DMS 273 (cell line): Measurements from ENCODE around the gene MOB3B.

Source experiments
- DNase-seq: peaks from one replicate; lab custom pipeline; 2025; ENCODE audit not compliant: unreplicated experiment; lab: John Stamatoyannopoulos, UW

MOB3B gene

DNA sequence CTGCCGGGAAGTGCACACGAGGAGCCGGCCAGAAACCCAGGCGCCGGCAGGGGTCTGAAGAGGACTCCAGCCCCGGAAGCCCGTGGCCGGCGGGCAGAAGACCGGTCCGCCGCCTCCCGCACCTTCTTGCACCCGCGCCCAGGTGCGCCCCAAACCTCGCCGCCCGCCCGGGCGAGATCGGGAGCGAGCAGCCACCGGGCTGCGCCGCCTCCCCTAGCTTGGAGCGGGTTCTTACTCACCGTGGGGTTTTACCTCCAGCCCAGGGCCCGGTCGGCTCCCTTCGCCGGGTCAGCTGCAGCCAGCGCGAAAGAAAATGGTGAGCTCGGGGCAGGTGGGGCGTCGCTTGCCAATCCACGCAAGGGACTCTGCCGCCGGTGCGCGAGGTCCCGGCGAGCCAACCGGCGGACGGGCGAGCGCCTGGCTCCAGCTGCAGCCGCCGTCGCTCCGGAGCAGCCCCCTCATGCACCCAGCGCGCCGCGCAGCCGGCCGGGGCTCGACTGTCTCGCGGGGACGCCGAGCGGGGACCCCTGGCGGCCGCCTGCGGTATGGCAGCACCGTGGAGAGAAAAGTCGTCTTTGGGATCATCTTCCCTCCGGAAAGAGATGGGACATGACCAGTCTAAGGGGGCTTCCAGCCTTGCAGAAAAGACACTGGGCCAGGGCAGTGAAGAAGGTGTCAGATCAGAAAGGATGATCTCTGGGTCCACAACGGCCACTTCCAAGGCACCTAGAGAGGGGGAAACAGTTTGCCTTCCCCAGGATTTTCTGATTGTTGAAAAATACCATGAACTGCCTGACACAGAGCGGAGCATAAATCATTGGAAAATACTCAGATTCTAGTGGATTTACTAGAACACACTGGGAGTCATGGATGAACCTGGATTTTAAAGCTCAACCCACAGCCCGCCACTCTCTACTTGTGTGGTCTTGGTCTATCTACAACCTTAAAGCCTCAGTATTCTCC, at the start of gene MOB3B:
MOB3B (minus strand) TSS at position 499 of the 963 bp plus-strand sequence. CDS start 74,264 bp downstream, outside the sequence.
- peak; percentile 92 for DNase-seq

DNA sequence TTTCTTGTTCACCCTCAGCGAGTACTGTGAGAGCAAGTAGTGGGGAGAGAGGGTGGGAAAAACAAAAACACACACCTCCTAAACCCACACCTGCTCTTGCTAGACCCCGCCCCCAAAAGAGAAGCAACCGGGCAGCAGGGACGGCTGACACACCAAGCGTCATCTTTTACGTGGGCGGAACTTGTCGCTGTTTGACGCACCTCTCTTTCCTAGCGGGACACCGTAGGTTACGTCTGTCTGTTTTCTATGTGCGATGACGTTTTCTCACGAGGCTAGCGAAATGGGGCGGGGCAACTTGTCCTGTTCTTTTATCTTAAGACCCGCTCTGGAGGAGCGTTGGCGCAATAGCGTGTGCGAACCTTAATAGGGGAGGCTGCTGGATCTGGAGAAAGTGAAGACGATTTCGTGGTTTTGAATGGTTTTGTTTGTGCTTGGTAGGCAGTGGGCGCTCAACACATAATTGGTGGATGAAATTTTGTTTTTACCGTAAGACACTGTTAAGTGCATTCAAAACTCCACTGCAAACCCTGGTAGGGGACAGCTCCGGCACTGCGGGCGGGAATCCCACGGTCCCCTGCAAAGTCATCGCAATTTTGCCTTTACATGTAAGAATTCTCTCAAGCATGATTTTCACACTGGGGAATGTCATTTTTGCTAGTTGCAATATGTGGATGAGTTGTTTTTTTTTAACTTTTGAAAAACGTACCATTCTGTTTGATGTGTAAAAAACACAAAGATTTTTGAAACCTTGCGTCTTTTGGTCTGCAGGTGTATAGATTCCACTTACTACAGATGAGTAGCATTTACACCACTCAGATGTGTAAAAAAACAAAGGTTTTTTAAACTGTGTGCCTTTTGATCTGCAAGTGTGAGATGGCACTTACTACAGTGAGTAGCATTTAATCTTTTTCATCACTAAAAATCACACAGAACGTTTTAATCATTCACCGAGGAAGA, 44.3 kb upstream of the MOB3B start:
- peak; percentile 98 for DNase-seq

DNA sequence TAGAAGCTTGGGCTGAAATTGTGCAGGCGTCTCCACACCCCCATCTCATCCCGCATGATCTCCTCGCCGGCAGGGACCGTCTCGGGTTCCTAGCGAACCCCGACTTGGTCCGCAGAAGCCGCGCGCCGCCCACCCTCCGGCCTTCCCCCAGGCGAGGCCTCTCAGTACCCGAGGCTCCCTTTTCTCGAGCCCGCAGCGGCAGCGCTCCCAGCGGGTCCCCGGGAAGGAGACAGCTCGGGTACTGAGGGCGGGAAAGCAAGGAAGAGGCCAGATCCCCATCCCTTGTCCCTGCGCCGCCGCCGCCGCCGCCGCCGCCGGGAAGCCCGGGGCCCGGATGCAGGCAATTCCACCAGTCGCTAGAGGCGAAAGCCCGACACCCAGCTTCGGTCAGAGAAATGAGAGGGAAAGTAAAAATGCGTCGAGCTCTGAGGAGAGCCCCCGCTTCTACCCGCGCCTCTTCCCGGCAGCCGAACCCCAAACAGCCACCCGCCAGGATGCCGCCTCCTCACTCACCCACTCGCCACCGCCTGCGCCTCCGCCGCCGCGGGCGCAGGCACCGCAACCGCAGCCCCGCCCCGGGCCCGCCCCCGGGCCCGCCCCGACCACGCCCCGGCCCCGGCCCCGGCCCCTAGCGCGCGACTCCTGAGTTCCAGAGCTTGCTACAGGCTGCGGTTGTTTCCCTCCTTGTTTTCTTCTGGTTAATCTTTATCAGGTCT, 43.5 kb upstream of the MOB3B start, which contains the start of gene C9orf72:
C9orf72 (minus strand) TSS at position 564 of the 716 bp plus-strand sequence. CDS start 6,361 bp downstream, outside the sequence.
- peak; percentile 89 for DNase-seq

DNA sequence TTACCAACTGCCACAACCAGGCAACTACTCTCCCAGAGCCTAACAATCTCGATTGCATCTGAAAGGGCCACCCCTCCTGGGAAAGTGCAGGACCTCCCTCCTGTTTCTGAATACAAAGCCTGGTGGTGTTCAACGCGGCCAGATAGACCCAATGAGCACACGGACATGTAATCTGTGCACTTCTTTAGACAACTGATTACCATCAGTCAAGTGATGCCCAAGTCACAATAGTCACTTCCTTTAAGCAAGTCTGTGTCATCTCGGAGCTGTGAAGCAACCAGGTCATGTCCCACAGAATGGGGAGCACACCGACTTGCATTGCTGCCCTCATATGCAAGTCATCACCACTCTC, 42.9 kb upstream of the MOB3B start:
- DNase-seq, result peak; percentile 51

DNA sequence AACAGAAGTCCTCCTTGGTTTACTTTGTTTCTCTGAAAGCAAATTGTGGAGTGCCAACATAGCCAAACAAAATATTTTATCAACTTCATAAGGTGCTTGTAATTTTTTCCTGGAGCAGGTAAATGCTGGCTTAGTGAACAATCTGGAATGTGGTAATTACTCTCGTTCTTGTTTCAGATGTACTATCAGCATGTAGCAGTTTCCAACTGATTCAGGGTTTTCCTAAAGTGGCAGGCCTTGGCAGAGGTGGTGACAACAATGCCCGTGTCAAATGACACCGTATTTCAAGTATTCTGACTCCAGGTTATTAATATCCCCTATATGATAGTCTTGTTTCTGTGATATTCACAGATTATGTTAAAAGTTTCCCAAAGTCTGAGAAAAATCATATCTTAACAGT, 42.4 kb upstream of the MOB3B start:
- DNase-seq, result no peak

DNA sequence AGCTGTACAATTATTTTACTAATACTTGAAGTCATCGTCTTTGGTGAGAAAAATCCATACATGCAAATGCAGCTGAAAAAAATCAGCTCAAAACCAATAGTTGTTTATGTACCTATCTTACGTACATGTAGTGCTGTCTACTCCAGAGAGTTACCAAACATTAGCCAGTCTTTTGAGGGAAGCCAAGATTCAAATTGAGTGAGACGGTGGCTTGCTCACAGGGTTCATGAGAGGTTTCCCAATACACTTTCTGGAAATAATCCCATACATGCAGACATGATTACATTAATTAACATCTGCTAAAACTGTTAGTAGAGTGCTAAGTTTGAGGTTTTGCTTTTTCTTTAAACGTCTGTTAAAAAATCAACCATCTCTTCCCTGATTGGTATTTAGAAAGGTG, 41.4 kb upstream of the MOB3B start:
- no peak for DNase-seq

DNA sequence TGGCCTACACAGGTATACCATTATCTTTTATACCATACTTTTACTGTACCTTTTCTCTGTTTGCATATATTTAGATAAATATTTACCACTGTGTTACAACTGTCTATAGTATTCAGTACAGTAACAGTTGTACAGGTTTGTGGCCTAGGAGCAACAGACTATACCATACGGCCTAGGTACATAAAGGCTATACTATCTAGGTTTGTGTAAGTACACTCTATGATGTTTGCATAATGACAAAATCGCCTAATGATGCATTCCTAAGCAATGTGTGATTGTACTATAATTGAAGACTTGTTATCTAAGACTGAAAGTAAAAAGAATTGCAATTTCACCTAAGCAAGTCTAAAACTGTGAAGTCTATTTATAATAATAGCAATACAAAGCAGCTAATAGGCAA, 39.8 kb upstream of the MOB3B start:
- DNase-seq, result no peak

DNA sequence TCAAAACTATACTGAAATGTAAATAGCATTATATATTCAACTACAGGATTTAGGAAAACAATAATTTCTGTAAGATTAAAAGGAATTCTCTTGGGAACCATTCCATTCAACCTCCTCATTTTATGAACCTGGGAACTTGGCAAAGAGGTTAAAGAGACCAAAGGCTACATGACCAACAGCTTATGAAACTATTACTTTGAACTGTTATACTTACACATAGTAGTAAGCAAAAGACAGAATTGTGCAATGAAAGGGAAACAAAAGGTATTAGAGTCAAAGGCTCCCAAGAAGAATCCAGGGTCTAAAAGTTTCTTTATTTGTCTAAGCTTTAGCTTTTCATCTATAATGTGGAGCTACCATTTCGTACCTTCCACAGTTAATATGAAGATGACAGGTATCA, 36.5 kb upstream of the MOB3B start:
- no peak for DNase-seq

DNA sequence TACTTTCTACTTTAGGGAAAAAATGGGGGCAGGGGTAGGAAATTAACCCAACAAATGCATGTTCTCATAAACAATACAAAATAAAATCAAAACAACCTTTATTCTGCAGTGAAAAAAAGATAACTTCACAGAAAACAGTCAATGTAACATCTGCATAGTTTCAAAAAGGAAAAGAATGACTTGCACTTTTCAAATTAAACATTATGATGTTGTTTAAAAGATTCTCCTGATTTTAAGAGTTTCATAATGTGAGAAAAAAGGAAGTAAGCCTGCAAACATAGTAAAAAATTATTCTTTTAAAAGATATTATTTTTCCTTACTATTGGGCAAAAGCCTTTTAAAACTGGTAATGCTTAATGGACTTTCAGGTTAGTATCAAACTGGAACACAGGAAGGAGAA, 36.1 kb upstream of the MOB3B start:
- no peak for DNase-seq

DNA sequence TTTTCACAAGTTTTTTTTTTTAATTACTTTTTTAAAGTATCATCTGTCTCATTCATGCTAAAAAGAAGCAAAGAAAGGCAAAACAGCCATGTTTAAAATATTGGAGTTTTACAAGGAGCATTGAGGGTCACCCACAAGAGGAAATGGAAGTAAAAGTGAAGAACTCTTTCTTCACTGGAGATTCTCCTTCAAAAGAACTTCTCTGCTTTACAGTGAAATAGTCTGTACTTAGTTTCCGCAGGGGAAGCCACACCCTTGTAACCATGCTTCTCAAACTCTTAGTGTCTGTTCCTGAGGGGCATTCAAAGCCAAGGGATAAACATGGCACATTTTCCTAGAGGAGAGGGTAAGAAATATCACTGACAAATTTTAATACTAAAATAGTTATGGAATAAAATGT, 35.1 kb upstream of the MOB3B start:
- DNase-seq, result no peak

DNA sequence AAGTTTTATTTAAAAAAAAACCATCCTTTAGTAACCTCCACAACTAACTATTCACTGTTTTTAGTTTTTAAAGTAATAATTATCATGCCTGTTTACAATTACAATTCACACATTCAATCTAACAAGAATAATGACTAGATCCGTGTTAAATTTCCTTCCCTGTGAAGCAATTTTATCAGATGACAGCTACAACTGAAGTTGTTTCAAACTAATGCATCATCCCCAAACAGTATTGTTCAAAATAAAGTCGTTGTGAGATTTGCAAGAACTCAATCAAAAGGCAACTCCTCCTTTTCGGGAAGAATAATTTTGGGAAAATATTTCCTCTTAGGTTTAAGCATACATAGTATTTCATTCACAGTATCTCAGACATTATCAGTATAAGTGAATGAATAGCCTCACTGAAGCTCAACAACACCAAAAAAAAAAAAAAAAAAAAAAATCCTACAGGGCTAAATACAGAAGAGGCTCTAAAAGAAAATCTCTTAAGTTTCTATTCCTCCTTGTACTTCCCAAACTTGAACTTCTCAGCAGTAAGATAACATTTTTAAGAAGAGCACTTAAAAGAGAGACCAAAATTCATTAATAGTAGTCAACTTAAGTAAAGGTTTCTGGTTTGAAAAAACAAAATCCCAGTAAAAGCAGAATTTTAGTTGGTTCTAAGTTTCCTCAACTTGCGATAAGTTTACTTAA, 34.3 kb upstream of the MOB3B start:
- no peak for DNase-seq

DNA sequence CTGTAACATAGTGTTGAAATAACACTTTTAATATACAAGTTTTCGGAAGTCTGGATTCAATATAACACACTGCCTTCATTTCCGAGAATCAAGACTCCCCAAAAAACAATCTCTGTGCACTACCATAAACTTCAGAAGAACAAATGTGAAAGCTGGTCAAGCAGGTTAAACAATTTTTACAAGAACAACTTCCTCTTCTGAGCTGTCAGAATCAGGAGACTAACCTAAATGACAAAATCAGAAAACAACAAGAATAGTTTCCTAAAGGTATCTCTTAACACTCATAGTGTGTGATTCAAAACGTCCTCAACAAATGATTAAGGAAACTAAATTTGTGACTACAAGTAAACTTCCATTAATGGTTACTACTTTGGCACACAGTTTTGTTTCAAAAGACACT, 32.1 kb upstream of the MOB3B start:
- DNase-seq, result no peak

DNA sequence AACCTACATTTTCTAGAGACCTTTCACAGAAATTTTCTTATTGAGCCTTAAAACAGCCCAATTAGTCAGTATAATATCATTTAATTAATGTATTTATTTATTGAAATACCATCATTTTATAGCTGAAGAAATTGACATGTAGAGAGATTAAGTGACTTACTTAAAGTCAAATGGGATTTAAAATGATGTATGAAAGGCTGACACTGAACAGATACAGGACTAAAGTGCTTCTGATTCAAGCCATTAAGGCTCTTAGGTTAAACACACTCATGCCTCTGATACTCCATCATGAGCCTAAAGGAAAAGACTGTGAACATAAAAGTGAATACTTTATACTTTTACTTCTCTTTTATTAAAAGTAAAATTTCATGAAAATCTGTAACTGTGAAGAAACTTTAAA, 30.8 kb upstream of the MOB3B start:
- DNase-seq, result no peak

DNA sequence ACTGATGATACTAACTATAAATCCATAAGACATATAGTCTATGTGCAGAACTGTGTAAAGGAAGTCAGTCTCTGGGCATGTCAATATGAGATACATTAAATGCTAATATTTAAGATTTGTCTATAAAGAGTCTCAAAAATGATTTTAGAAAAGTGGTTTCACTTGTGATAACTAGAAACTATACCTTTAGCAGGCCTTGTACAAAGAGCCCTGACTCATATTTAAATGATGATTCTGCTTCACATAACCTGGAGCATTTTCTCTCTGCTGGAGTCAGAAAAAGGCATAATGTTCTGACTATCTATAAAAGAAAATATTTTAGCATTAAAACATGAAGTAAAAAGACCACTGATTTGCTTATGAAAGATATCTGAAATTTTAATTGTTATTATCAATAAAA, 28.7 kb upstream of the MOB3B start:
- DNase-seq, result no peak

DNA sequence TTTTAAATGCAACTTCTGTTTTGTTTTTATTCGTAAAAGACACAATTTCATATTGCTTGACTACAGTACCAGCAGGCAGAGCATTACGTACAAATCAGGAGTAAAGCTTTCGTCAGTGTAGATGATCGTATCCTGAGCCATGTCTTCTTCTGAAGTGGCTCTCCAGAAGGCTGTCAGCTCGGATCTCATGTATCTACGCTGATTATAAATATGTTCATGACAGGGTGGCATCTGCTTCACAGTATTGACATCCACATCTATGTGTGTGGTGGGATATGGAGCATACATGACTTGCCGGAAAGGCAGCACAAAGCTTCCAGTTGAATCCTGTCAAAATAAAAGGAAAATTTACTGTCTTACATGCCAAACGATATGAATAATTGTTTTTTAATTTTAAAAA, 26.9 kb upstream of the MOB3B start:
- no peak for DNase-seq

DNA sequence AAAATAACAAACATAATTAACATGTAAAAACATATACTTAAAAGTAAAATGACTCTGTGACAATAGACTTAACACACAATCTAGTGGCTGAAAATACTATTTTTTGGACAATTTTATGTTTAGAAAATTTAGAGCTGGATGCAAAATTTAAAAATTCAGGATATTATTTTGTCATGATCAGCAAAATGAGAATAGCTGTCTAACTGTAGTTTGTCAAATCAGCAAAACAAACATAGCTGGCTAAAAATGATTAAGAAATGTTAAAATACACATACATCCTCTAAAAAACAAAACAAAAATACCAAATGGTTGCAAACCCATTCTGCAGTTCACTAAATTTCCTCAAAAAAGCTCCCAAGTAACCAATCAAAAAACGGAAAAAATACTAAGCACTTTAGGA, 25.1 kb upstream of the MOB3B start:
- no peak for DNase-seq

DNA sequence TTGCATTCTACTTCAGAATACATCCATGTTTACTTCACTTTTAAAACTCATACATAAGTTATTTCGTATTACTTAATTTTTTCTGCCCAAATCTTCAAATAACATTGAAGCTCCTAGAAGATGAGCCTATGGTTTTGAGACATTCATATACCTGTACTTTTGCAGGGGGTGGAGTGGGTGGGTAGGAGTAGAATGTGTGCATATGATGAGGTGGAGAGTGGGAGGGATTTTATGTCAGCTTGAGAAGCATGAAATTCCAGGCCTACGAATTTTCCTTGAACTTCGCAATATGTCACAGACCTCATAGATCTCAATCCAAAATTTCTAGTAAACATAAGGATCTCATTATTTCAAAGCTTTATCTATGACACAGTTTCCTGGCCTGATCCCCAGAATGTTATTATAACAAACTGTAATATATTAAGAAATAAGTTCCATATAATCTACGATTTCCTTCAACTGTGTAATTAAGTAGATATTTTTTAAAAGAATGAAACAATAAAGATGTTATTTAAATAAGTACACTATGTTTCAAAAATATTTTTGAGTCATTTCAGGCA, 19.7 kb upstream of the MOB3B start:
- DNase-seq, result no peak

DNA sequence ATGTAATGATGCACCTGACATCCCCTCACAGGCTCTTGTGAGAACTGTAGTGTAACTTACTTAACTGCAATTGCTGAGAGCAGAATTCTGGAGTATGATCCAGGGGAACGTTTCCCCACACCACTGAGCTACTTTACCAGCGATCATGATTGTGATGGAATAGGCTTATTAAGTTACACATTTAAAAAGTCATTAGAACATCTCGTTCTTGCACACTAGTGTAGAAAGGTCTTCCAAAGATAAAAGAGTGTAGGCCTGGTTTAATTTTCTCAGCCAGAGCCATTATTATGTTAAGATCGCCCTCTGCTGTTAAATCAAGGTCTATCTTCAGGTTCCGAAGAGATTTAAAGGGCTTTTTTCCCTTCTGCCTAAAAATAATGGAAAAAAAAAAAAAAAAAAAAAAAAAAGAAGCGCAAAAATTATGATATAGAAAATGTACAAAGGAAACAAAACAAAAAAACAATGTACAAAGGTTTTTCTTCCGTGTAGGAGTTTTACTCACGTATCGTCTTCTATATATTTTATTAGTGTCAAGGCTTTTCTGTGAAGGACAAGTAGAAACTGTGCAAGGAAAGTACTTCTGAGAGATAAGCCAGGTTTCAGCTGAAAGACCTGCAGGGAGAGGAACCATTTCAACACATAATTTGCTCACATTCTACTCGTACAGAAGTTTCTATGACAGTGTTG, 18.6 kb upstream of the MOB3B start:
- DNase-seq, result peak; percentile 64

DNA sequence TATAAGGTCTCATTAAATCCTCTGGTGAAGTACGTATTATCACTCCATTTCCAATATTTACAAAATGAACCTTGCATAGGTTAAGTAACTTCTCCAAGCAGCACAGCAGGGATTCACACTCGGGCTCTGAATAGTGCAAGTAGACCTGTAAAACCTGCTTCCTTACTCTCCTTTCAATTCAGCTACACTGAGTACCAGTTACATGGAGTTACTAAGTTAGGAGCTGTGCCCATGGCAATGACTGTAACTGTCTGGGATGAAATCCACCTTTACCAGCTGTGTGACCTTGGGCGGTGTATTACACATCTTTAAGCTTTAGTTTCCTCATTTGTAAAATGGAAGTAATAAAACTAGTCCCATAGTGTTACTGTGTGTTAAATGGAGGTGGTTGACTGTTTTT, 15.9 kb upstream of the MOB3B start:
- no peak for DNase-seq

DNA sequence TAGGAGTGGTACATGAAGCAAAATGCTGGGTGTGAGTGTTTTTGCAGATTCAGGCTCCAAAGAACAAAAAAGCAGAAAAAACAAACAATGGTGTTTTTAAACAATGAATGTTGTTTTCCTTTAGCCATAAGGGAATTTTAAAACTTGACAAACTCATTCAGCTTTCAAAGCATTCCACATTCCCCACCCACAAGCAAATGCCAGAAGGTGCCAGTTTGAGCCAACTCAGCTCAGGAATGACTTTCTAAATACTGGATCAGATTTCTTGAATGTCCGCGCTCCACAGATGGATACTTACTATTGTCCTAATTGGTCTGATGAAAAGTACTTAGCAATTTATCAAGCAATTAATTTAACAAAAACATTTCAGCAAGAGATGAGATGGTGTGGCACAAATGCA, 12.9 kb upstream of the MOB3B start:
- DNase-seq, result peak; percentile 69
